Activated CD8-positive, alpha-beta T cell treated with anti-CD3 and anti-CD28 coated beads for 36 hours (primary cell): ENCODE data around the gene PCNX2. TPM values are rescaled to one million over a fixed set of nuclear protein-coding genes. Genes with fewer than 3 reads are reported as not detected.

ENCODE experiments used
- ATAC-seq: fragments of 200-7000 bp; cut with Tn5 transposase; one replicate; pipeline ENCODE4 v1.10.0; 2021; ENCODE audit warnings: mild to moderate bottlenecking, moderate library complexity
- CTCF ChIA-PET: fragments of 350-600 bp; sonication (Branson Sonifier 250); formaldehyde crosslinking; loops from one replicate; lab custom pipeline; 2021; ENCODE audit warnings: antibody characterized with exemption; lab: Charles Lee
- POLR2A ChIA-PET: fragments of 350-600 bp; sonication (Branson Sonifier 250); formaldehyde crosslinking; loops from one replicate; lab custom pipeline; 2021; ENCODE audit warnings: antibody characterized with exemption; lab: Charles Lee
- DNase-seq: peaks from one replicate; pipeline ENCODE4 v3.0.0-alpha.2; 2020
- H3K27ac Mint-ChIP-seq: one replicate; pipeline ENCODE4 v1.8.0; 2021; ENCODE audit warnings: mild to moderate bottlenecking, mixed read lengths
- H3K27me3 Mint-ChIP-seq: one replicate; pipeline ENCODE4 v1.8.0; 2021; ENCODE audit warnings: mixed read lengths
- H3K36me3 Mint-ChIP-seq: one replicate; pipeline ENCODE4 v1.8.0; 2021; ENCODE audit warnings: low read depth, mixed read lengths
- H3K4me1 Mint-ChIP-seq: one replicate; pipeline ENCODE4 v1.8.0; 2021; ENCODE audit warnings: low read depth, mixed read lengths
- H3K4me3 Mint-ChIP-seq: one replicate; pipeline ENCODE4 v1.8.0; 2021; ENCODE audit warnings: mild to moderate bottlenecking, moderate library complexity, mixed read lengths
- H3K9me3 Mint-ChIP-seq: one replicate; pipeline ENCODE4 v1.8.0; 2021; ENCODE audit warnings: mixed read lengths
- intact Hi-C: fragments of 100-400 bp; cut with micrococcal nuclease; formaldehyde crosslinking; loops from one replicate; pipeline ENCODE4 v1.10.0; 2022
- total RNA-seq, 2 experiments: library from RNA; stranded (reverse); gene quantifications; one replicate each; pipeline ENCODE4 v1.2.3, GENCODE V29; 2021
- TF ChIP-seq, protein P1 (sequence below): fragments of 200-600 bp; IDR thresholded peaks from one replicate; pipeline ENCODE4 v1.8.0; 2022; ENCODE audit warnings: antibody characterized with exemption, mild to moderate bottlenecking

The PCNX2 gene
- total RNA-seq, 2 experiments from 2014 or later: 14.4 to 14.9 TPM

DNA sequence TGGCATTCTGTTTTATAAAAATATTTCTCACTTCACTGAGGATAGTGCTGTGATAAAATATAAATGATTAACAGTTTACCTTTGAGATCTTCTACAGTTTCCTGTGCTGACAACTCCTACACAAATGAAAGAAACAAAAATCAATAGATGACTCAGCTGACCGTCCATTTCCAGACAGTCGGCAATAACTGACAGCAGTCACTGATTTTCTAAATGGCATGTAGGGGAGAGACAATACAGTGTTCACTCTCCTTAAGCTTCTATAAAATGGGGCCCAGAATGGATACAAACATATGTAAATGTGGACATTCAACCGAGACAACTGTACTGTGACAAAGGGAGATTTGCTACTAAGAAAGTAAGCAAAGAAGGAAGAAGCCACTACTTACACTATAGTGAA lies 34.3 kb downstream of the PCNX2 start:
- ATAC-seq (no peak), DNase-seq (no peak)
- Mint-ChIP-seq H3K27me3 (no peaks in the 10 kb centered on the region), H3K4me3 (no peak overlapping the region), H3K9me3 (no peaks in the 10 kb centered on the region), H3K36me3 (peaks cover 34% of the 10 kb centered on the region), H3K4me1 (peaks cover 12% of the 10 kb centered on the region), H3K27ac (no peak overlapping the region)
- TF ChIP-seq, protein P1, sequence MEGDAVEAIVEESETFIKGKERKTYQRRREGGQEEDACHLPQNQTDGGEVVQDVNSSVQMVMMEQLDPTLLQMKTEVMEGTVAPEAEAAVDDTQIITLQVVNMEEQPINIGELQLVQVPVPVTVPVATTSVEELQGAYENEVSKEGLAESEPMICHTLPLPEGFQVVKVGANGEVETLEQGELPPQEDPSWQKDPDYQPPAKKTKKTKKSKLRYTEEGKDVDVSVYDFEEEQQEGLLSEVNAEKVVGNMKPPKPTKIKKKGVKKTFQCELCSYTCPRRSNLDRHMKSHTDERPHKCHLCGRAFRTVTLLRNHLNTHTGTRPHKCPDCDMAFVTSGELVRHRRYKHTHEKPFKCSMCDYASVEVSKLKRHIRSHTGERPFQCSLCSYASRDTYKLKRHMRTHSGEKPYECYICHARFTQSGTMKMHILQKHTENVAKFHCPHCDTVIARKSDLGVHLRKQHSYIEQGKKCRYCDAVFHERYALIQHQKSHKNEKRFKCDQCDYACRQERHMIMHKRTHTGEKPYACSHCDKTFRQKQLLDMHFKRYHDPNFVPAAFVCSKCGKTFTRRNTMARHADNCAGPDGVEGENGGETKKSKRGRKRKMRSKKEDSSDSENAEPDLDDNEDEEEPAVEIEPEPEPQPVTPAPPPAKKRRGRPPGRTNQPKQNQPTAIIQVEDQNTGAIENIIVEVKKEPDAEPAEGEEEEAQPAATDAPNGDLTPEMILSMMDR: no peak
- CTCF ChIA-PET: no interaction called here
- POLR2A ChIA-PET: no interaction called here
- intact Hi-C loops: no loop called here

DNA sequence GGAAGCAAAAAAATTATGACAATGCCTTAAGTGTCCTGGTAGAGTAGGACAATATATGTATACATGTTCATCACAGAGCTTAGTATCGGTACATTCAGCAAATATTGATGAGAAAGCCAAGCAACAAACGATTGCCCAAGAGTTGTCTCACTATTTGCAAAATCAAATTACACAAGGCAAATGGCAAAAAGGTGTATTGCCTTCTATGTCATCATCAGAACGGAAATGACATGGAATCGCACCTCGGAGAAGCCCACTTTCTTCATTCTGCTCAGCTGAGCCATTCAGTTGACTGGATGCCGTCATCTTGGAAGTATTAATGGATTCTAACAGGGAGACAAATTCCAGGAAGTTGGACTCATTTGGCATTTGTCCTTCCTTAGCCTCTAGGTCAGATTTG lies 37.7 kb downstream of the PCNX2 start:
- H3K27me3 Mint-ChIP-seq: no peaks in the 10 kb centered on the region
- ChIA-PET POLR2A (interaction anchor here (0.6 kb wide), 1 partner anchor 39 kb away, joined by 3 read pairs; no protein-coding TSS in a partner anchor), CTCF (no interaction called here)
- TF ChIP-seq, protein P1: no peak
- H3K36me3 Mint-ChIP-seq: peaks cover 32% of the 10 kb centered on the region
- no peak overlapping the region for H3K27ac Mint-ChIP-seq
- DNase-seq: no peak
- no peak for ATAC-seq
- no peaks in the 10 kb centered on the region for H3K9me3 Mint-ChIP-seq
- no peak overlapping the region for H3K4me3 Mint-ChIP-seq
- peaks cover 12% of the 10 kb centered on the region for H3K4me1 Mint-ChIP-seq
- intact Hi-C loops: no loop called here

DNA sequence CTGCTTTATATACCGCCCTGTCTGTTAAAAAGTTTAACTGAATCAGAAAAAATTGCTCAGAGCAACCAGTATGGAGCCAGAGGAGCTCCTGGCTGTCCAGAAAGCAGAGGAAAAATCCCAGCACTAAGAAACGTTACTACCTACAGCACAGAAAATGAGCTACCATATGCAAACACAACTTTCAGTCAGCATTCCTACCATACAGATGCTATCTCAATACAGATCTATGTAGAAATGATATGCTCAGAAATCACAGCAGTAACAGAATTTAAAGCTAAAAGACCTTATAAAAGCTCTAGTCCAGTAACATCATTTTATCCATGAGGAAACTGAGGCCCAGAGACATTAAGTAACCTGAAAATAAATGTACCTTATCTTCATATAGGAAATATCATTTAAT lies 38.7 kb downstream of the PCNX2 start:
- ATAC-seq: no peak
- ChIA-PET CTCF (no interaction called here), POLR2A (interaction anchor here (1.2 kb wide), 1 partner anchor 39 kb away, joined by 3 read pairs; the partner anchor contains the start of gene PCNX2)
- Mint-ChIP-seq H3K9me3 (no peaks in the 10 kb centered on the region), H3K4me3 (no peak overlapping the region), H3K4me1 (peaks cover 8% of the 10 kb centered on the region), H3K27me3 (no peaks in the 10 kb centered on the region), H3K36me3 (peaks cover 32% of the 10 kb centered on the region), H3K27ac (no peak overlapping the region)
- DNase-seq: no peak
- TF ChIP-seq, protein P1: no peak
- intact Hi-C loops: no loop called here

DNA sequence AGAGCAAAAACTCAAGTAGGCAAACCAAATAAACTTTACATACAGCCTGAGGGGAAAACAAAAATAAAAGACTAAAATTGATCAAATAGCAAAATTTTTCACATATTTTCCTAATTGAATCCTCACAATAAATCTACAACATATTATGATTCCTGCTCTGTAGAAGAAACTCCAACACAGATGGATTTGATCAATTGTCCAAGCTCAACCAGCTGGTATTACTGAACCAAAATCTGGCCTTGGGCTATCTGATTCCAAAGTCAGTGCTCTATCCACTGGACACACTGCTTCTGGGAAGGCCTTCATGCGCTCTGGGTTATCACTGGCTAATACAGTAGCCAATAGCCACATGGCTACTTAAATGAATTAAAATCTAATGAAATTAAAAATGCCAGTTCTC lies 39.3 kb downstream of the PCNX2 start:
- Mint-ChIP-seq H3K27ac (no peak overlapping the region), H3K4me1 (peaks cover 2% of the 10 kb centered on the region), H3K36me3 (peaks cover 28% of the 10 kb centered on the region), H3K9me3 (no peaks in the 10 kb centered on the region), H3K4me3 (no peak overlapping the region), H3K27me3 (no peaks in the 10 kb centered on the region)
- no peak for ATAC-seq
- DNase-seq: no peak
- intact Hi-C loops: no loop called here
- TF ChIP-seq, protein P1: no peak
- CTCF ChIA-PET: no interaction called here
- POLR2A ChIA-PET: interaction anchor here (1.2 kb wide), 1 partner anchor 40 kb away, joined by 3 read pairs; the partner anchor contains the start of gene PCNX2

DNA sequence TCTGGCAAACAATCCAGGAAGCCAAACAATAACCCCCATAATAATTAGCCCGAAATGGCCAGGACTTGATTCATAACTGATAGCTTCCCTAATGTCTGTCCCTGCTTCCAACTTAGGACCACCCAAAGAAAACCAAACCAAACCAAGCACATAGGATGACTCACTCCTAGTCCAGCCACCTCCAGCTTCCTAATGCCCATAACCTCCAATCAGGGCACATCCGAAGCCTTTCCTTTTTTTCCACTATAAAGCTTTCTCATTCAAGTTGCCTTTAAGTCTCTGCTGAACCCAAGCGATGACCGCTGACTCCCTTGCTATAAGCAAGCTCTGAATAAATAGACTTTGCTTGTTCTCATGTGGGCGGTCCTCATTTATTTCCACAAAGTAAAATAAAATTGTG lies 40.4 kb downstream of the PCNX2 start:
- ATAC-seq: no peak
- H3K27ac Mint-ChIP-seq: no peak overlapping the region
- intact Hi-C loops: no loop called here
- H3K36me3 Mint-ChIP-seq: peaks cover 28% of the 10 kb centered on the region
- no peaks in the 10 kb centered on the region for H3K27me3 Mint-ChIP-seq
- no peak overlapping the region for H3K4me3 Mint-ChIP-seq
- ChIA-PET POLR2A (no interaction called here), CTCF (no interaction called here)
- TF ChIP-seq, protein P1: no peak
- H3K9me3 Mint-ChIP-seq: no peaks in the 10 kb centered on the region
- H3K4me1 Mint-ChIP-seq: no peaks in the 10 kb centered on the region
- no peak for DNase-seq
